SU-DHL-6 (cell line): ENCODE data around the gene STN1.

ENCODE experiments used
- H2AFZ ChIP-seq: fragments of 200-600 bp; sonication (generic); 2 replicates; pipeline ENCODE4 v1.6.1; 2014; ENCODE audit warnings: low read depth, mild to moderate bottlenecking, moderate library complexity, mixed read lengths, antibody characterized with exemption, low read length; ENCODE audit not compliant: severe bottlenecking
- H3F3A ChIP-seq: fragments of 200-600 bp; shearing (Covaris generic); 2 replicates; pipeline ENCODE4 v1.6.0; 2016; ENCODE audit warnings: antibody characterized with exemption, mild to moderate bottlenecking; ENCODE audit not compliant: insufficient read depth
- H3K27ac ChIP-seq: fragments of 200-600 bp; sonication (generic); 2 replicates; pipeline ENCODE4 v1.5.1; 2016; ENCODE audit warnings: low read depth, mild to moderate bottlenecking, low read length, moderate library complexity, mixed read lengths
- H3K27me3 ChIP-seq: fragments of 200-600 bp; sonication (generic), shearing (Covaris generic); 2 replicates; pipeline ENCODE4 v1.6.0; 2014; ENCODE audit warnings: mild to moderate bottlenecking, low read length
- H3K36me3 ChIP-seq: fragments of 200-600 bp; sonication (generic); 2 replicates; pipeline ENCODE4 v1.6.1; 2014; ENCODE audit warnings: mild to moderate bottlenecking, low read length, mixed read lengths
- H3K4me2 ChIP-seq: fragments of 300-600, 200-600 bp; shearing (Covaris generic), sonication (generic); 2 replicates; pipeline ENCODE4 v1.6.0; 2014; ENCODE audit warnings: low read length, low read depth, mild to moderate bottlenecking; ENCODE audit not compliant: poor library complexity, severe bottlenecking
- H3K4me3 ChIP-seq: fragments of 200-600 bp; sonication (generic); 2 replicates; pipeline ENCODE4 v1.5.1; 2014; ENCODE audit warnings: antibody characterized with exemption, low read length, mild to moderate bottlenecking, mixed read lengths; ENCODE audit not compliant: insufficient read depth, poor library complexity, severe bottlenecking
- H3K79me2 ChIP-seq: fragments of 200-600 bp; sonication (generic); 2 replicates; pipeline ENCODE4 v1.6.1; 2014; ENCODE audit warnings: mild to moderate bottlenecking, low read length, moderate library complexity; ENCODE audit not compliant: insufficient read depth
- H3K9ac ChIP-seq: fragments of 200-600 bp; sonication (generic); 2 replicates; pipeline ENCODE4 v1.7.0; 2014; ENCODE audit warnings: mild to moderate bottlenecking, low read length
- H3K9me2 ChIP-seq: fragments of 200-600 bp; sonication (generic); replicated peaks from 2 replicates; pipeline ENCODE4 v1.6.1; 2014; ENCODE audit warnings: low read length; ENCODE audit not compliant: insufficient read depth
- H3K9me3 ChIP-seq: fragments of 200-600 bp; sonication (generic); 2 replicates; pipeline ENCODE4 v1.6.1; 2014; ENCODE audit warnings: low read length, mixed read lengths; ENCODE audit not compliant: insufficient read depth
- H4K20me1 ChIP-seq: fragments of 200-600 bp; sonication (generic); 2 replicates; pipeline ENCODE4 v1.6.1; 2014; ENCODE audit warnings: low read depth, mild to moderate bottlenecking, antibody characterized with exemption, low read length, moderate library complexity, mixed read lengths
- CTCF ChIP-seq: fragments of 200-600 bp; sonication (generic); IDR thresholded peaks from one replicate; pipeline ENCODE4 v1.5.1; 2017; ENCODE audit warnings: antibody characterized with exemption, mild to moderate bottlenecking, low read length, moderate library complexity; ENCODE audit not compliant: insufficient read depth, poor library complexity, severe bottlenecking
- EZH2phosphoT487 ChIP-seq: fragments of 200-600 bp; sonication (generic), shearing (Covaris generic); conservative IDR thresholded peaks from 2 replicates; pipeline ENCODE4 v1.6.1; 2018; ENCODE audit warnings: mild to moderate bottlenecking, antibody characterized with exemption, low read length, moderate library complexity, mixed read lengths

STN1 gene

GRCh38 chr10:103925591-103925990 is 7.6 kb upstream of the STN1 start:
- Histone ChIP-seq H3K36me3 (no peaks in the 10 kb centered on the region), H4K20me1 (no peaks in the 10 kb centered on the region), H3K4me3 (no peak overlapping the region), H3F3A (no peaks in the 10 kb centered on the region), H3K9ac (no peak overlapping the region), H3K79me2 (no peaks in the 10 kb centered on the region), H3K9me3 (no peaks in the 10 kb centered on the region), H3K9me2 (no peaks in the 10 kb centered on the region), H3K27ac (no peak overlapping the region), H2AFZ (no peak overlapping the region), H3K27me3 (no peaks in the 10 kb centered on the region), H3K4me2 (no peak overlapping the region)
- TF ChIP-seq EZH2phosphoT487: no peak
- no peak for TF ChIP-seq CTCF

GRCh38 chr10:103923502-103923901 is 5.5 kb upstream of the STN1 start:
- Histone ChIP-seq H3K4me3 (no peak overlapping the region), H3K79me2 (no peaks in the 10 kb centered on the region), H3F3A (no peaks in the 10 kb centered on the region; the same call in 1 of the 2 replicates), H3K9me3 (no peaks in the 10 kb centered on the region), H3K9ac (no peak overlapping the region), H3K36me3 (no peaks in the 10 kb centered on the region), H3K4me2 (no peak overlapping the region), H3K27ac (no peak overlapping the region), H3K9me2 (no peaks in the 10 kb centered on the region), H2AFZ (no peak overlapping the region), H4K20me1 (no peaks in the 10 kb centered on the region), H3K27me3 (no peaks in the 10 kb centered on the region)
- TF ChIP-seq EZH2phosphoT487 (no peak), CTCF (no peak)

GRCh38 chr10:103922659-103923058 is 4.7 kb upstream of the STN1 start:
- Histone ChIP-seq H3K9me2 (no peaks in the 10 kb centered on the region), H3F3A (no peaks in the 10 kb centered on the region; the same call in 1 of the 2 replicates), H3K27ac (no peak overlapping the region), H3K9me3 (no peaks in the 10 kb centered on the region), H3K9ac (no peak overlapping the region), H3K79me2 (no peaks in the 10 kb centered on the region), H3K4me2 (no peak overlapping the region), H2AFZ (no peak overlapping the region), H3K36me3 (no peaks in the 10 kb centered on the region), H4K20me1 (no peaks in the 10 kb centered on the region), H3K27me3 (no peaks in the 10 kb centered on the region), H3K4me3 (no peak overlapping the region)
- TF ChIP-seq CTCF (no peak), EZH2phosphoT487 (no peak)
